ENCODE data around the gene ANO3. TPM values are rescaled to one million over a fixed set of nuclear protein-coding genes. Genes with fewer than 3 reads are reported as not detected.

ANO3 gene
- total and polyA plus RNA-seq, 8 donors, result 0.06 to 1.1 (median 0.67) TPM

GRCh38 chr11:26575946-26576345, 244.0 kb downstream of the ANO3 start:
- H3K27me3 ChIP-seq, result no peaks in the 10 kb centered on the region
- TF ChIP-seq CTCF (IDR thresholded peaks at IDR 0.05), result no peak
- no peak overlapping the region for H3K4me3 ChIP-seq
- DNase-seq (no peak), FAIRE-seq (no peak), ATAC-seq (no peak)
- H3K27ac ChIP-seq, result no peak overlapping the region
- intact Hi-C loops (cut with DNase I), result no loop called here
- H3K9me3 ChIP-seq, result no peaks in the 10 kb centered on the region
- 60 to 66% methylated on average over 5 of the region's 5 CpGs for WGBS, 2 donors
- no peaks in the 10 kb centered on the region for H3K36me3 ChIP-seq
- no peaks in the 10 kb centered on the region for H3K4me1 ChIP-seq

- TF ChIP-seq CTCF (IDR thresholded peaks at IDR 0.05), result no peak
- no peak overlapping the region for H3K27ac ChIP-seq
- no peaks in the 10 kb centered on the region for H3K27me3 ChIP-seq
- ATAC-seq (no peak), DNase-seq (no peak), FAIRE-seq (no peak)
- no peaks in the 10 kb centered on the region for H3K36me3 ChIP-seq
- no peak overlapping the region for H3K4me3 ChIP-seq
- H3K4me1 ChIP-seq, result no peaks in the 10 kb centered on the region
- no peaks in the 10 kb centered on the region for H3K9me3 ChIP-seq
- intact Hi-C loops (cut with DNase I), result no loop called here
- 29 to 34% methylated on average over 1 of the region's 1 CpG for WGBS, 2 donors
These were observed 247.2 kb downstream of the ANO3 start for GRCh38 chr11:26578998-26579661.

- Histone ChIP-seq H3K9me3 (no peaks in the 10 kb centered on the region), H3K27ac (no peak overlapping the region), H3K36me3 (no peaks in the 10 kb centered on the region), H3K4me3 (no peak overlapping the region), H3K27me3 (no peaks in the 10 kb centered on the region), H3K4me1 (no peaks in the 10 kb centered on the region)
- WGBS, 2 donors, result 47 to 62% methylated on average over 2 of the region's 2 CpGs
- intact Hi-C loops (cut with DNase I), result no loop called here
- DNase-seq (no peak), FAIRE-seq (no peak), ATAC-seq (no peak)
- TF ChIP-seq CTCF (IDR thresholded peaks at IDR 0.05), result no peak
These were observed 247.8 kb downstream of the ANO3 start for GRCh38 chr11:26579683-26580082.

DNA sequence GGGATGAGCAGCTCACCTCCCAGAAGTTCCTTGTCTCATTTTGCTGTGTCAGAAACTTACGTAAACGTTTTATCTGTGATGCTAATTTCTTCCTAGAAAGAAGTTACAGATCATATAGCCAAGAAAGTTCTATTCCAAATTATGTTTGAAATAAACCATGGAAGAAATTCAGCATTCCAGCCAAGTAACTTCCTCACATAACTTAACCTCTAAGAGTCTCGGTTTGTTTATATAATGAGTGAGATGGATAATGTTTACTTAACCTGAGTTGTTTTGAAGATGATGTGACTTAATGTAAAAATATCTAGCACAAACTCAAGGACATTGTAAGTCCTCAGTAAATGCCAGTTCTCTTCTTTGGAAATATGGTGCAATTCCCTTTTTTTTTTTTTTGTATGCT, 249.0 kb downstream of the ANO3 start:
- no peaks in the 10 kb centered on the region for H3K27me3 ChIP-seq
- no peak overlapping the region for H3K27ac ChIP-seq
- WGBS, 2 donors, result 42 to 49% methylated on average over 3 of the region's 3 CpGs
- TF ChIP-seq CTCF (IDR thresholded peaks at IDR 0.05), result no peak
- no peak for ATAC-seq
- FAIRE-seq, result no peak
- H3K4me3 ChIP-seq, result no peak overlapping the region
- intact Hi-C loops (cut with DNase I), result no loop called here
- no peaks in the 10 kb centered on the region for H3K9me3 ChIP-seq
- no peaks in the 10 kb centered on the region for H3K36me3 ChIP-seq
- no peaks in the 10 kb centered on the region for H3K4me1 ChIP-seq
- no peak for DNase-seq

- H3K4me3 ChIP-seq, result no peak overlapping the region
- TF ChIP-seq CTCF (IDR thresholded peaks at IDR 0.05), result no peak
- no peaks in the 10 kb centered on the region for H3K27me3 ChIP-seq
- peak in 2 of 4 donors; percentile 29 to 73 for ATAC-seq
- WGBS, 2 donors, result 53 to 61% methylated on average over 3 of the region's 3 CpGs
- no peak for FAIRE-seq
- no peak overlapping the region for H3K27ac ChIP-seq
- no peaks in the 10 kb centered on the region for H3K4me1 ChIP-seq
- no peaks in the 10 kb centered on the region for H3K9me3 ChIP-seq
- no peaks in the 10 kb centered on the region for H3K36me3 ChIP-seq
- intact Hi-C loops (cut with DNase I), result no loop called here
- no peak for DNase-seq
These were observed 251.6 kb downstream of the ANO3 start for GRCh38 chr11:26583550-26583949.

All from pancreas (tissue), 10 donors.